GM19025 (cell line): ENCODE data around the gene FAM53A.
"Not testable (repeated sequence)": the region's sequence is repeated elsewhere in the genome, so short reads cannot be mapped to it uniquely, and the experiment has no call there.

Experiments
- ATAC-seq: cut with Tn5 transposase; IDR thresholded peaks from one replicate; pipeline ENCODE4 v1.9.1; 2021; ENCODE audit warnings: mild to moderate bottlenecking, low read depth, moderate library complexity; ENCODE audit not compliant: unreplicated experiment

FAM53A gene

DNA sequence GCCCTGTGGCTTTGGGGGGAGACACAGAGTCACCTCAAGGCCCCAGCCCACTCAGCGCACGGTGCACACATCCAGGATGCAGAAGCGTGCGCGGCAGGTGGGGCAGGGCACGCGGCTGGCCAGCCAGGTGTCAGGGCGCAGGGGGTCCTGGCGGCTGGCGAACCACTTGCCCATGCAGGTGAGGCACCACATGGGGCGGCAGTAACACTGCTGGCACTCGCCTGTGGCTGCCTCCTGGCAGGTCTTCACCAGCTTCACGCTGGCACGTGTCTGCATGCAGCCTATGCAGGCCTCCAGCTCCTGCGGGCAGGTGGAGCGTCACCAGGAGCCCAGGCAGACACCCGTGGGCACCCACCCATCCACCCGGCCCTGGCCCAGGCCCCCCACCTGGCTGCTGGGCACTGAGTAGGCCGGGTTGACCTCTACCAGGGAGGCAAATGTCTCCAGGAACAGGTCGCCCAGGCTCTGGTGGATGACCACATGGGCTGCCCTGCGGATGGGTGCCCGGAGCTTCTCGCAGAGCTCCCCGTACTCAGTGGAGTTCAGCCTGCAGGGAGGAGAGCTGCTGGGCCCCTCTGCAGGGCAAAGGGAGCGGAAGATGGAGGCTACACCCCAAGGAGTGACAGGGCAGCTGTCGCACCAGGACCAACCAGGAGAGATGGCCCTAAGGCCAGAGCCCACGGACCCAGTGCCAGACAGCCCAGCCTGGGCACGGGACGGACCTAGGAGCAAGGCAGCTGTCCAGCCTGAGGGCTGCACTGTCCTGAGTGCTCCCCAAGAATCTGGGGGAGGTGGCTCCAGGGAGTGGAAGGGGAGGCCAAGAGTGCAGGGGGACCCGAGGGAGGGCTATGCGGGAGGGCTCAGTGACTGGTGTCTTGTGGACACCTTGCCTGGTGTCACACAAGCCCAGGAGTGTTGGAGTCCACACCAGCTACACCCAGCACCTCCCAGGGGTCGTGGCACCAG lies 33.3 kb upstream of the FAM53A start:
- no peak for ATAC-seq

DNA sequence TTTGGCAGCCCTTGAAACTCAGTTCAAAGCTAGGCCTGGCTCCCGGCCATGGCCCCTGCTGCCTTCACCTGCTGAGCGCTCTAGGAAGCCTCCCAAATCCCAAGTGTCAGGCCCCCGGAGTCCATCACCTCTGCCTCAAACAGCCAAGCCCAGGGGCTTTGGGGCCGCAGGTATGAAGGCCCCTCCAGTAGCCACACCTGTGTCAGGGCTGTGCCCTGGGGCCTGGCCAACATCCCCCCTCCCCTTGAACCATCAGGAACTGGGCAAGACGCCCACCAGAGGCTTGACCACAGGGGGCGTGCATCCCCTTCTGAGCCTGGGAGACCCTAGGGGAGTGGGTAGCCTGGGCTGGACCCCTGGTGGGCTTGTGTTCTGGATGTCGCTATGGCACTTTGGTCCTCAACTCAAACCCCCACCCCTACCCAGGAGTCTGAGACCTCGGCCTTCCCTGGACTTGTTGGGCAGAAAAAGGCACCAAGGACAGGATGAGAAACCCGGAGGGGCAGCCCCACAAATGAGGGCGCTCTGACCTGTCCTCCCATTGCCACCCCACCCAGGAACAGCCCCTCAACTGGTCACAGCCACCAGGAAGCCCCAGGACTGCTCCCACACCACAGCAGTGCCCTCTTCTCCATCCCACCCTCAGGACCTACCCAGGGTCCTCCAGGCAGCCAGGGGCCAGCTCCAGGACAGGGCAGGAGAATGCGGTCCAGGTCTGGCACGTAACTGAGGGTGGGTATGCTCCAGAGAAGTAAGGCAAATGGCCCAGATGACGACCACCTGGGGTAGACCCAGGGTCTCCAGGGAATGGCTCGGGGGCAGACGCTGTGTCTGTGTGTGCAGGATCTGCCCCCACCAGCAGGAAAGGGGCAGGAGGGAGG lies 32.2 kb upstream of the FAM53A start:
- no peak for ATAC-seq

DNA sequence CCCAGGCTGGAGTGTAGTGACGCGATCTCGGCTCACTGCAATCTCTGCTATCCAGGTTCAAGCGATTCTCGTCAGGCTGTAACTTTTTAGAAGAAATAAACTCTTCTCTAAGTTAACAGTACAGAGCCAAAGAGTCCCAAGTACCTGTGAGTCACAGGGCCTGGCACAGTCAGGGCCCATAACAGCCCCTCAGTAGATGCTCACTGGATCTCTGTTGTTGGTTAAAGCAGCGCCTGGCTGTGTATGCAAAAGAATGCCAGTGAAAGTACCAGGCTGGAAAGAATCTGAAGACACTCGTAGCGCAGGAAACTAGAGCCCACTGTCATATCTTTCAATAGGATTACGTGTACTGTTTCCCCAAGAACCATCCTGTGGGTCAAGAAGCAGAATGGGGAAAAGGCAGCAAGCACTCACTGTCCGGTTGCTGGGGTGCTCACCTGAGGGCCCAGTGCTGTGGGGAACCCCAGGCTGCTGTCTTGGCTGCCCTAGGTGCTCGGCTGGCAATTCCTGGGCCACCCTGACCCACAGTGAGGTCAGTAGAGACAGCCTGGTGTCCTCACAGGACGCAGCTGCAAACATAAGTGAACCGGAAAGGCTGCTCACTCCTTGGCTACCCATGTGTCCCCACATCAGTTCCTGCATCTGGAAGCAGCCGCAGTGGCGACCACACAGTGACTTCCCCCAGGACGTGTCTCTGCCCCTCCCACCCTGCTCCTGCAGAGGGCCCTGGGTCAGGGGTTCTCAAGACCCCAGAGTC lies 31.1 kb upstream of the FAM53A start:
- ATAC-seq: no peak

DNA sequence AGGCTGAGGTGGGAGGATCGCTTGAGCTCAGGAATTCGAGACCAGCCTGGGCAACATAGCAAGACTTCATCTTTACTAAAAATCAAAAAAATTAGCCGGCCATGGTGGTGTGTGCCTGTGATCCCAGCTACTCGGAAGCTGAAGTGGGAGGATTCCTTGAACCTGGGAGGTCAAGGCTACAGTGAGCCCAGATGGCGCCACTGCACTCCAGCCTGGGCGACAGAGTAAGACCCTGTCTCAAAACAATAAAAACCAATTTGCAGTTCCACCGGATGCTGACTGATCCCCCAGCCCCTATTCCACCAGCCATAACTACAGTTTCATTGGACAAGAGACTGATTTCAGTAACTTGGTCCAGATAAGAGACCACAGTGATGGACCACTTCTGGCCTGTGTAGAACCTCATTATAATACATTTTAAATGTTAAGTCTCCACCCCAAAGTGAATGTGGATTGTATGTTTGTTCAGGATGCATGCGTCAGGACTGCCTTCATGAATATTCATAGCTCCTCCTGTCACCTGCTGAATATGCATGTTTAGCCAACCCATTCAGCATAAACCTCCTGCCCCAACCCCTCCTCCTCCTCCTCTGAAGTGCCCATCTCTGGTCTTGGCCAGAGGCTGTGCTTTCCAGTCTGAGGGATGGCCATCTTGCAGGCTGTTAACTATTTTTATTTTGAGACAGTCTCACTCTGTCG lies 30.3 kb upstream of the FAM53A start:
- no peak for ATAC-seq

DNA sequence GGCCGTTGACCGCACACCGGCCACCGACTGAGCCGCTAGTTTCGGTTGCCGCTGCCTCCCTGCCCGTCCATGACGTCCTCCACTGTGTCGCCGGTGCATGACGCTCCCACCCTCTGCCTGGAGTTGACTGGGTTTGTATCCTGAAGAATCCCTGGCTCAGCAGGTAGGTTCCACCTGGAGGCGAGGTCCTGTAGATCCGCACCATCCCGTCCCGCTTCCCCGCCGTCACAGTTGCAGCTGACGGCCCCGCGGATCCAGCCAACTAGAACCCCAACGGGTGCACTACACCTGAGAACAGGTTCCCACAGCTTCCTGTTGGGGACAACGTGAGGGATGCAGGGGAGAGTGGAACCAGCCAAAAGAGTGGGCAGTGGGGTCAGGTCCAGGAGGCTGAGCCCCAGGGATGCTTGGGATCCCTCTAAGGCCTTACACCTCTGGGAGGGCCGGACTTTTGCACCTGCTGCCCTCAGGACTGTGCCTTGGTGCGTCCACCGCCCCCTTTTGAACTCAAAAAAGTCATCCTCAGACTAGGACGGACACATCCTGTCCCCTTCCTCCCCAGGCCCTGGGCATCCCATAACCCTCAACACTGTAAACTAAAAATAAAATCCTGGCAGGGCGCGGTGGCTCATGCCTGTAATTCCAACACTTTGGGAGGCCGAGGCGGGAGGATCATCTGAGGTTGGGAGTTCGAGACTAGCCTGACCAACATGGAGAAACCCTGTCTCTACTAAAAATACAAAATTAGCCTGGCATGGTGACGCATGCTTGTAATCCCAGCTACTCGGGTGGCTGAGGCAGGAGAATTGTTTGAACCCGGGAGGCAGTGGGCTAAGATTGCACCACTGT lies 29.1 kb upstream of the FAM53A start:
- peak; percentile 2 for ATAC-seq

DNA sequence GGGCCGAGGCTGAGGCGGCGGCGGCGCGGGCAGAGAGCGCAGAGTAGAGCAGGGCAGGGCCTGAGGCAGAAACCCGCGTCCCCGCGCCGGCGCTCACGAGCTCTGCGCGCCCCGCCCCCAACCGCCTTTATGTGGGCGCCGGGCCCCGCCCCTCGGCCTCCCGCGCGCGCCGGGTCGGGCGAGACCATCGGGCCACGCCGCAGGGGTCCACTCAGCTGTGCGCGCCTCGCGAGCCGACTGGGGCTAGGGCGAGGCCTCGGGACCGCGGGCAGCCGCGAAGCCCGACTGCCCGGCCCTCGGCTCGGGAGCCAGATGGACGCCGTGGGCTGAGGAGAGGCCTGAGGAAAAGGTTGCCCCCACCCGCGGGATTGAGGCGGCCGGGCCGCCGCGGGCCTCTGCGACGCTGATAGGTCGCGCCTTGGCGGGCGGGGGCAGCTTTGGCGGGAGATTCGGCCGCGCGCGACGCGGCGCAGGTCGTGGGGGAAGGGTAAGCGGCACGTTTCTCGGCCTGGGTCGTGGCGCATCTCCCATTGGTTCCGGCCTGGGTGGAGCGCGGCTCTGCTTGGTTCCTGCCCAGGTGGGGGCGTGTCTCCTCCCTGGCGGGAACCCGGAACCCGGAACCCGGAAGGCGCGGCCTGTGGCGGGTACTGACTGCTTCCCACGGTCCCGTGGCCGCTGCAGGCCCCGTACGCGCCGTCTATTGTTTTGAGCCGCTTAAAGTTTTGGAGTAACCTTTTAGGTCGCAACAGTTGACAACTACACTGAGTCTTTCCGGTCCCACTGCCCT lies 28.3 kb upstream of the FAM53A start, which contains the start of gene SLBP:
SLBP (minus strand) TSS at position 104 of the 787 bp plus-strand sequence. CDS start 131 bp downstream, outside the sequence.
- ATAC-seq: peak; percentile 71

DNA sequence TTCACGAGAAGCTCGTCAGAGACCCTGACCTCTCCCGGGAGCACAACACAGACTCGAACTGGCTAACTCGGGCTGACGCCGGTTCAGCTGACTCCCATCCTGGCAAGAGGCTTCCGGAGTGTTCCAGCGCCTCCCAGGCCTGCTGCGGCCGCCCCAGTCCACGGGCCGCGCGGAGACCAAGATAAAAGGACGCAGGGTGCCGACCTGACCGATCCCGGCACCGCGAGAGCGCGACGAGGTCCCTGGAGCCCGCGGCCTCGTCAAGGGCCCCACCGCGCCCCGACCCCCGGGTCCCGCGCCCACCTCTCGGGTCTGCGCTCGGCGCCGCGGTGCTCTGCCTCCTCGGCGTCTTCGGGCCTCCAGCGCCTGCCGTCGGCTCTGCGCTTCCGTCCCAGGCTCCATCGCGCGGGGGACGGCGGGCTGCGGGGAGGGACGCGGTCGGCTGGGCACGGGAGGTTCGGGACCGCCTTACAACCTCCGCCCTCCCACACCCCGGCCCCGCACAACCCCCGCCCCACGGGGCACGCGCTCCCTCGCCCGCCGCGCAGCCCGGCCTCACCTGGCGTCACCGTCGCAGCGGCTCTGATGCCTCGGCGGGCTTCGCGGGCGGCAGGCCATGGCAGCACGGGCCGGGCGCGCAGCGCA lies 27.6 kb upstream of the FAM53A start:
- peak; percentile 6 for ATAC-seq

DNA sequence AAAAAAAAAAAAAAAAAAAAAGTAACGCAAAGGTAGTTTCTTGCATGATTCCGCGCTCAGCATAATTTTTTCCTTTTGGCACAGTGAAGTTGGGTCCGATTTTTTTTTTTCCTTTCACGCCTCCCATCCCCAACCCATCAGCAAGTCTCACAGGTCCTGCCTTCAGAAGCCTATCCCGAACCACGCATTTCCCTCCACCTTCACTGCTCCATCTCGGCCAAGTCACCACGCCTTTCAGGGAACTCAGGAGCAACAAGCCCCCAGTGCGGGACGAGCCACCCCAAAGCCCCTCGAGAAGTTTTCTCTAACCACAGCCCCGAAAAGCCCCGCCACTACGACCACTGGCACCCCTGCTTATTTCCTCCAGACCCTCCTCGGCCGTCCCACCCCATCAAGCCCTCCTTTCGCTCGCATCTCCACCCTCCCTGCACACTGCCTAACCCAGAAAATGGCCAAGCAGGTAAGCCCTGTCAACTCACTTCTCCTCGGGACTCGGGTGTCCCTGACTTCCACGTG lies 27.0 kb upstream of the FAM53A start:
- no peak for ATAC-seq

DNA sequence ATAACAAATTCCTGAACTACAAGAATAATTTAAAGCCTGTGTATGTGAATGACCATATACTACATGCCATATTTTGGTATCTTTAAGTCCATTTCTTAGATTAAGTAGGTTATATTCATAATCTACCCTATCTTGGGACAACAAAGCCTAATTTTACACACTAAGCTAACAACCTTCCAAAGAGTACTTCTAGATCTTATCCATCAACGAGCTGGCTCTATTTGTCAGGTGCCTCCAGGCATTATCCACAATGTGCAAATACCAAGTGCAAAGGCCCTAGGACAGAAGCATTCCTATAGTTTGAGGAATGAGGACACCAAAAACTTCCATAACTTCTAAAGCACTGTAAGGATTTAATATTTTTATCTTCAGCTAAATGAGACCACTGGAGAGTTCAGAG lies 24.5 kb upstream of the FAM53A start:
- no peak for ATAC-seq

DNA sequence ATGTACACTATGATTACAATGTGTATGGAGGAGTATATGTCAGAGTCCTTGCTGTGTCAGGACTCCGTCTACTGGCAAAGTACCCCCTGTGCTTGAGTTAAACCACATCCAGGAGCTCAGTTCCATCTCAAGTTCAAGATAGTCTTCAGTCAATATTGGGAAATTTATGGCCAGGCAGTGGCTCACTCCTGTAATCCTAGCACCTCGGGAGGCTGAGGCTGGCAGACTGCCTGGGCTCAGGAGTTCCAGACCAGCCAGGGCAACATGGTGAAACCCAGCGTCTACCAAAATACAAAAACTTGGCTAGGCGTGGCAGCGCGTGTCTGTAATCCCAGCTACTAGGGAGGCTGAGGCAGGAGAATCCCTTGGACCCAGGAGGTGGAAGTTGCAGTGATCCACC lies 22.2 kb upstream of the FAM53A start:
- no peak for ATAC-seq

DNA sequence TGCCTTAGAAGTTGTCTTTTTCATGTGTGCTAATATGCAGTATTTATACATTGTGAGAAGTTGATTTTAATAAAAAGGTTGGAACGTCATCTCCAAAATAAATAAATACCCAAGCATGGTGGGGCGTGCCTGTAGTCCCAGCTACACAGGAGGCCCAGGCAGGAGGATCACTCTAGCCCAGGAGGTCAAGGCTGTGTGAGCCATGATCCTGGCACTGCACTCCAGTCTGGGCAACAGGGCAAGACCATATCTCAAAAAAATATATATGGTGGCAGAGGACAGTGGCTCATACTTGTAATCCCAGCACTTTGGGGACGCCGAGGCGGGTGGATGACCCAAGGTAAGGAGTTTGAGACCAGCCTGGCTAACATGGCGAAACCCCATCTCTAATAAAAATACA lies 21.6 kb upstream of the FAM53A start:
- ATAC-seq: no peak

DNA sequence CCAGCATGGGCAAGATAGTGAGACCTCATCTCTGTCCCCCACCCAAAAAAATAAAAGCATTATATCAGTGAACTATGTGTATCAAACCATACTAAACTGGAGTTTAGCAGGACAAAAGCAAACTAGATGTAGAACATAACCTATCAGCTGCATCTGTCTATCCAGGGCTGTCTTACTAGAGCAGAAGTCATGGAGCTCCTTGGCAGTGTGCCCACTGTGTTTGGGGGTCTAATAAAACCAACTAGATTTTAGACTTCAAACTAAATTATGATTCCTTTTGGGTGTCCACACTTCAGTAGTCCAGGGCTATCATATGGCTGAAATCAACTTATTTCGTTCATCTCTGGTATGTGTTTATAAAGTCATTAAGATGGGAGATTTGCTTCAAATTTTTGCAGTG lies 19.8 kb upstream of the FAM53A start:
- no peak for ATAC-seq

DNA sequence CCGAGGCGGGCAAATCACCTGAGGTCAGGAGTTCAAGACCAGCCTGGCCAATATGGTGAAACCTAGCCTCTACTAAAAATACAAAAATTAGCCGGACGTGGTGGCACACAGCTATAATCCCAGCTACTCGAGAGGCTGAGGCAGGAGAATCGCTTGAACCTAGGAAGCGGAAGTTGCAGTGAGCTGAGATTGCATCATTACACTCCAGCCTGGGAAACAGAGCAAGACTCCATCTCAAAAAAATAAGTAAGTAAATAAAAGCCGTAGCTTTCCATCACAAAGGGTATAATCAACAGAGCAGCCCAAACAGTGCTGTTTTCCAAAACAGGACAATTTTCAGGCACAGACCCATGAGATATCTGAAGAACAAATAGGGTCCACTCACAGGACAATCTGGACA lies 17.6 kb upstream of the FAM53A start:
- not testable (repeated sequence) for ATAC-seq

DNA sequence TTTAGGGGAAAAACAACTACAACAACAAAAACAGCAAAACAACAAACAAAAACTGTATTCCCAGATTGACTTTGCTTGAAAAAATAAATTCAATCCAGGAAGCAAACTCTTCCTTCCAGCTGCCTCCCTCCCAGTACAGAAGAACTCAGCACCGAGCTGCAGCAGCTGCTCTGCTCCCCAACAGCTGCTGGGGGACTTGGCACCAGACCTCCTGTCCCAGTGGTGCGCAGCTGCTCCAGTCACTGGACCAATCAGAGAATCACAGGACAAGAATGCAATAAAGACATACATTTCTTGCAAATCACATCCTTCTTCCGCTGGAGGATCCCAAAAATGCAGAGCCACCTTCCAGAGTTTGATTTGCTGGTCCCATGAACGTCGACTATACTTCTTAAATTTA lies 11.8 kb upstream of the FAM53A start:
- ATAC-seq: no peak

DNA sequence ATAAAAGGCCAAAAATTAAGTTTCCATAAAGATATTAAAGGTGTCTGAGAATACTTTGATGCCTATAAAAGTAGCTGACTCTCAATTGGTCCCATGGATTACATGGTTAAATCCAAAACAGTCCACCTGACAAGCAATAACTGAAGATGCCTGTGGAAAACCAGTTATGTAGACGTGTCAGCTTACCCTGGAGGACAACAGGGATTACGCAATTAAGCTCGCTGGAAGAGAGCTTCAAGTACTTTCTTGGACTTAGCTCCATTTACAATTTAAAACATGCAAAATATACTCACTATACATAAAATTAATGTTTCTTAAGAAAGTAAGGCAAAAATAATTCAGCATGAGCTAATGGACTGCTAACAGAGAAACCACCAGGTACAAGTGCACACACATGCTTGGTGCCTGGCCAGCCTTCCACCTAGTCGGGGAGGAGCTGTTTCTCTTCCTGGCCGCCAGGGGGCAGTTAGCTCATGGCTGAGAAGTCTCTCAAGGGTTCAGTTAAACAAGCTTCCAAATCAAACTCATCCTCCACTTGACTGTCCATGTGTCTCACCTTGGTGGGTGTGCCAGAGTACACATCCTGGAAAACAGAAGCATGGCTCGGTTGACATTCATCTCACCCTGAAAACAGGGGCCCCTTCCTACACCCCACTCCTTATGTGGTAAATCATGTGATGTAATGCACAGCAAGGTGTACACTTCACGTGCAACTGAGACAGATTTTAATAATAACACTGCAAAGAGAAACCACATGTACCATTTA lies 9.2 kb upstream of the FAM53A start:
- no peak for ATAC-seq

DNA sequence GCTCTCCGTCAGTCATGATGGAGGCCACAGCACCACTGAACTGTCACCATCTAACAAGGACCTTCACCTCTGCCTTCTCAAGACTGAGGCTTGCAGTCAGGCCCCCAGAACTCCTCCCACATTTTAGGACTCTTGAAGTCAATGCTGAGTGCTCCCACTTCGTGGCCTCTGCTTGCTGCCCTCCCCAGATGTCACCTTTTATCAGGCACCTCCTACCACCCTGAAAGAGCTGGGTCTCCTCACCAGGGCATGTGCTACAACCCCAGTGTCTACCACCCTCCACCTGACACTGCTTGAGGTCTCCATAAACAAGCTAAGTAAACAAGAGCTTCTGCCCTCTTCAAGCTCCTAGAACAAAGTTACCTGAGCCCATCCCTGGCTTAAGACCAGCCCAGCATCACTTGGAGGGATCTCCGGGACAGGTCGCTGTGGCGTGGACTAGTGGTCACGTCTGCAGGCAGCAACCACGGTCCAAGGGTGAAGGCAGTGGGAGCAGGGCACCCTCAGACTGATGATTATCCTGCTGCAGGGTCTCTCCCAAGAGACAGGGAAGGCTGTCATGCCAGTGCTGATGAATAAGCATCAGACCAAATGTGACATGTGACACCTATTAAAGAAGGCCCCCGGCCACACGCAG lies 7.7 kb upstream of the FAM53A start:
- ATAC-seq: no peak
